GM18873 (cell line): ENCODE data around the gene AARSD1.
"Not testable (repeated sequence)": the region's sequence is repeated elsewhere in the genome, so short reads cannot be mapped to it uniquely, and the experiment has no call there.

Experiments
- ATAC-seq: cut with Tn5 transposase; IDR thresholded peaks from one replicate; pipeline ENCODE4 v1.9.1; 2021; ENCODE audit warnings: mild to moderate bottlenecking, moderate library complexity, moderate number of reproducible peaks; ENCODE audit not compliant: unreplicated experiment, low FRiP score

AARSD1 gene

GRCh38 chr17:42922294-42922693 lies 42.0 kb downstream of the AARSD1 start:
- no peak for ATAC-seq

- no peak for ATAC-seq
Observed at GRCh38 chr17:42920922-42921321, 43.3 kb downstream of the AARSD1 start.

- no peak for ATAC-seq
Observed at GRCh38 chr17:42920106-42920900, 44.0 kb downstream of the AARSD1 start.

GRCh38 chr17:42919522-42920077 lies 44.7 kb downstream of the AARSD1 start:
- ATAC-seq = not testable (repeated sequence)

- no peak for ATAC-seq
Observed at GRCh38 chr17:42918902-42919521, 45.2 kb downstream of the AARSD1 start.

- ATAC-seq = no peak
Observed at GRCh38 chr17:42917236-42917603, 47.0 kb downstream of the AARSD1 start.

- not testable (repeated sequence) for ATAC-seq
Observed at GRCh38 chr17:42916388-42917235, 47.6 kb downstream of the AARSD1 start.

GRCh38 chr17:42915288-42915687 lies 49.0 kb downstream of the AARSD1 start:
- ATAC-seq = not testable (repeated sequence)

GRCh38 chr17:42913981-42914617 lies 50.2 kb downstream of the AARSD1 start:
- no peak for ATAC-seq

- no peak for ATAC-seq
Observed at GRCh38 chr17:42913522-42913921, 50.7 kb downstream of the AARSD1 start.

GRCh38 chr17:42908872-42909700 lies 55.2 kb downstream of the AARSD1 start:
- no peak for ATAC-seq

- ATAC-seq = no peak
Observed at GRCh38 chr17:42906772-42907446, 57.3 kb downstream of the AARSD1 start.

- no peak for ATAC-seq
Observed at GRCh38 chr17:42904110-42904469, 60.2 kb downstream of the AARSD1 start.

- no peak for ATAC-seq
Observed at GRCh38 chr17:42901535-42902229, 62.6 kb downstream of the AARSD1 start.
